ENCODE measurements around the gene ARHGEF10L.
A peak's percentile ranks its signal among the peaks of the same experiment; 100 is the strongest.

Gene ARHGEF10L

DNA sequence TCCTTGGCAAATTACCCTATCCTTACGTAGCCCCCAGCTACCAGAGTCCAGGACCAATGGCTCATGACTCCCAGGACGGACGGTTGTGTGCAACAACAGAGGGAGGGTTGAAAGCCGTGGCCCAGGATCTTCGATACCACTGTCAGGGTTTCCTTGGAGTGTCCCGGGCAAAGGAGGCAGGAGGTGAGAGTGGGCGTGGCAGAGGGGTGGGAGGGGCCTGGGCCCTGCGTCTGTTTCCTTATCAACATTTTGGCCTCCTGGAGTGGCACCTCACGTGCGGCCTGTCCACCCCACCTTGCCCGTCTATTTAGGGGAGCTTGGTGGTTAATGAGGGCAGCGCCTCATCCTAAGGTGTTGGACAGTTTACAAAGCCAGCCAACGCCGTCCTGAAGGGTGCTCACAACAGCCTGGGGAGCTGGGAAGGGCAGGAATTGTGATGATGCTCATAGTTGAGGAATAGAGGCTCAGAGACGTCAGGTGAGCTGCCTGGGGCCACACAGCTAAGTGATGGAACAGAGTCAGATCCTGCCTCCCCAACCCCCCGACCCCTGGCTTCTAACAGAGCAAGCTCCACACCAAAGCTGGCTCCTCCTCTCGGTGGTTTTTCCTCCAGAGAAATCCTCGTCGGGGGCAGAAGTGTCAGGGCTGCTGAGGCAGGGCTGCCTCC is 17.4 kb upstream of the ARHGEF10L start:
- no peak for DNase-seq

DNA sequence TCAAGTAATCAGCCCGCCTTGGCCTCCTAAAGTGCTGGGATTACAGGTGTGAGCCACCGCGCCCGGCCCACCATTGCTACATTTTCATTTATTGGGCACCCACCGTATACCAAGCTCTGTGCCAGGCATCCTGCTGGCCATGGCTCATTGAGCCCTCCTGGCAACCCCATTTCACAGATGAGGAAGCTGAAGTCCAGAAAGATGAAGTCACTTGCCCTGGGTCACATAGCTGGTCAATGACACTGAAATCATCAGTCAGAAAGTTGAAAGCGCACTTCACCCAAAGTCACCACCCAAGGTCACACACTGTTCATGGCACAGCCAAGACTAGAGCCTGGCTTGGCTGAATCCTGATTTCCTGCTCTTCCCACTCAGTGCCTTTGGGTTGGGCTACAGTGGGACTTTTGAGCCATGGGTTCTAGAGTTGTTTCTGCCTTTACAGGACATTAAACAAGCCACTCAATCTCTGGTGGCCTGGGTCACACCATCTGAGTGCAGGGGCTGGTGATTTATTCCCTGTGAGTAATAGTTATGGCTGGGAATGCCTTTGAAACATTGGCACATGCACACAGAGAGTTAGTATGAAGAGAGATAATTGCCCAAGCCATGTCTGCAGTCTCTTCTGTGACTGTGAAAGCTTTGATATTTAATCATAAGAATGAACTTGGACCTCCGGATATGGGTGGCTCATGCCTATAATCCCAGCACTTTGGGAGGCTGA is 16.0 kb upstream of the ARHGEF10L start:
- no peak for DNase-seq

DNA sequence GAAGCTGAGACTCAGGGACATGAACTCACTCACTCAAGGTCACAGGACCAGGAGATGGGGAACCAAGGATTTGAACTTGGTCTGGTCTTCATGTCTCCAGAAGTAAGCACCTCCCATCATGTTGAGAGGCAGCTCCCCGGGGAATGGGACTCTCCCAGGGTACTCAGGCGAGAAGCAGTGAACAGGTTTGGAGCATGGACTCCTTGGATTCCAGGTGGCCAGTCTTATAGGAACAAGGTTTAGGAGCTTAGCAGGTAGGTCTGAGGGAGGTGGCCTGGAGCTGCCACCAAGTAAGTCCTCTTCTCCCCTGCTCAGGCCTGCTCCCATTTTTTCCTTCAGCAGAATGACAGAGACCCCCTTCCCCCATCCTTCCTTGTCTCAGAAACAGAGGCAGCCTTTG is 14.9 kb upstream of the ARHGEF10L start:
- no peak for DNase-seq

DNA sequence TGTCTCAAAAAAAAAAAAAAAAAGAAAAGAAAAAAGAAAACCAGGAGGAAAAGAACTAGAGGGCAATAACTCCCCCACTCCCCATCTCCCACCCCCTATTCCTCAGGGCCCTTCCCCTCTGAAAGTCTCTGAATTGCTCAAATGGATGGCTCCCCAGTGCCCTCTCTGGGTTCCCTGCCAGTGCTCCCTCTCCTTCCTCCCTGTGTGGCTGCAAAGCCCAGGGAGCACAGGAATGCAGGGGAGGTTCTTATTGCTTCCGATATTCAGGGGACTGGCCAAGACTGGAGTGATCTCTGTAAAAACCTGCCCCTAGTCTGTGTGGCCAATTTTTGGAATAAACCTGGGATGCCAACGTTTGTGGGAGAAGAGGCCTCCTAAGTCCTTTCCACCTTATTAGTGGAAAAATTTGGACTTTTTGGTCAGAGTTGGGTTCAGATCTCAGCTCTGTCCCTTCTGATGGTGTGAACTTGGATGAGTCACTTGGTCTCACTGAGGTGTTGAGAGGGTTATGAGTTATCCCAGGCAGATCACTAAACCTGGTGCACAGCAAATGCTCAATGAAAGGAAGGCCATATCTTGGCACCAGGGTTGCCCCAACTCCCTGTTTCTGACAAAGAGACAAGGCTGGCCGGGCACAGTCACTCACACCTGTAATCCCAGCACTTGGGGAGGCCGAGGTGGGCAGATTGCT is 13.4 kb upstream of the ARHGEF10L start:
- no peak for DNase-seq

DNA sequence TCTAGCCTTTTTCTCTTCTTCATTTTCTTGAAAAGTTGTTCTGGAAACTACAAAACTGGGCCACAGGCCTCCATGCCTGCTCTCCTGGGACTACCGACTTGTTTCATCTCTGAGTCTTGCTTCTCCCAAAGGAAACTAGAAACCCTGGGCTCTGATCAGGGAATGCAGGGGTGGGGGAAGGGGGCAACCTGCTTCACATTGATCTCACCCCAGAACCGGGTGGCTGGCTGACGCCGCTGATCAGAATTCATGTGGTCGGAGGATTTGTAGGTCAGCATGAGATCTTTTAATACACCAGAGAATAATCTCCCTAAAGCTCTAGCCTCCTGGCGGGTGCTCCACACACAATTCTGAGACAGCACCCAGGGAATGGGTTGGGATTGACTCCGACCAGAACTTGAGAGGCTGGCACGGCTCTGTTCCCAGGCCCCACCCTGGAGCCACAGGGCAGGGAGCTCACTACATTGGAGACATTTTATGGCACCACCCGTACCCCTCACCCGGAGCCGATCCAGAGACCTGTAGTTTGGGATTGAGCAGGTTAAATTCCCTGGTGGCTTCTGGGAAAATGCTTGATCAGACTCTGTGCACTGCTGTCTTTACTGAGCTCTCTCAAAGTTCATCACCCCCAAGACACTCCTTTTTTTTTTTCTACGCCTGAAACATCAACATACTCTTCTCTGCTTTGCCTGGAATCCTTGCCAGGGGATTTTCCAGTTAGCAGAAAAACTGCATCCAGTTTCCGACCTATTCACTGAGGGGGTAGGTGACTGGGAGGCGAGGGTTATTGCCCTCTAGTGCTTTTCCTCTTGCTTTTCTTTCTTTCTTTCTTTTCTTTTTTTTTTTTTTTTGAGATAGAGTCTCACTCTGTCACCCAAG is 12.2 kb upstream of the ARHGEF10L start:
- DNase-seq, result no peak

DNA sequence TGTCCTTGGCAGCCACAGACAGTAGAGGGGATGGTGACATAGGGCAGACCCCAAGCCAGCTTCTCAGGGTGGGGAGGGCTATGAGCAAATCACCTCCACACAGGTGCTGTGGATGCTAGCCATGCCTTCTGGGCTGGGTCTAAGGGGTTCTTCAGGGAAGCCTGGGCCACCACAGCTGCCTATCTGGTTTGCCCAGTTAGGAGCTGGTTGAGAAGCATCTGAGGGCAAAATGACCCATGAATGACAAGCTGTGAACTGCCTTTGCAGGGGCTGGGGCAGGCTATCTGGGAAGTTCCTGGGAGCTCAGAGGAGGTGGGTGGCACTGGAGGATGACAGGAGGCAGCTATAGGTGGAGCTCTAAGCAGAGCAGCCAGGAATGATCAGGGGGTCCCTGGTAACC is 10.1 kb upstream of the ARHGEF10L start:
- DNase-seq, result no peak

DNA sequence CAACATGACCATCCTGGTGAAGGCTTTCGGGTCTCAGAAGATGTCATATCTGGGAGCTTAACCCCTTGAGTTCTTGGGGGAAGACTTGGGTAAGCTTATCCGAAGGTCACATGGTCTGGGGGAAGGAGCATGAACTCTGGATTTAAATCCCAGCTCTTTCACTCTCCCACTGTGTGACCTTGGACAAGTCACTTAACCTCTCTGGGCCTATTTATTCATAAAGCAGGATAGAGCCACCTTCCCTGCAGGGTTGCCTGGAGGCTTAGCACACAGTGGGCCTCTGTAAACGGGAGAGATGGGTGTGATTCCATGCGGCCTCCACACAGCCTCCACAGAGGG is 8.2 kb upstream of the ARHGEF10L start:
- no peak for DNase-seq

DNA sequence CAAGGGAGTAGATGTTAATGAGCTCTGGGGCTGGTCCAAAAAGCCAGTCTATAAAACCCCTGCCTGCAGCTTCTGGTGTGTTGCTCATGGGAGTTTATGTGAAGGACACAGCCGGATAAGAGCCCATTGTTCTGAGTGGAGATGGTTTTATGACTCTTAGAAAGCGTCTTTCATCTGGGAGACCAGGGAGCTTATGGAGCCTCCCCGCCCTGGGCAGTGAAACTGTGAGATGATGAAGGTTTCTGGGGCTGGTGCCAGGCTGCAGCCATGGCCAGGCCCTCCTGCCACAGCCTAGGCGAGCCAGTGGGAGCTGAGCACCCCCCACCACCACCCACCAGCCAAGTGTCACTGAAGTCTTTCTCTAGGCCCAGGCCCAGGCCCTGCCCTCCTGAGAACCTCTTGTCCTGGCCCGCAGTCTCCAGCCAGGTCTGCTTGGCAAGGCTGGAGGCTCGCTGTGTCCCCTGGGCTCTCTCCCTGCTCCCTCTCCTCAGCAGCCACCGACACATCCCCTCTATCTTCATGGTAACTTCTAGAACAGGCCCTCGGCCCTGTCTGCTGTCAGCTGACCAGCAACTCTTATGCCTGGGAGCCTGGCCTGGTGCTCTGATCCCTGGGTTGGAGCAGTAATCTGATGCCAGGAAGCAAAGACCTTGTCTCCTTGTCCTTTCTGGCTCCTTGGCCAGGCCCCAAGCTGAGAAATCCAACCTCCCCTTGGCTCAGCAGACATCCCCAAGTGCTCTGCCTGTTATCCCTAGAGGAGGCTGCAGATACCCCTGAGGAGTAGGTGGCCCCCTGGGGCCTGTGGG is 7.6 kb upstream of the ARHGEF10L start:
- peak; percentile 40 for DNase-seq

DNA sequence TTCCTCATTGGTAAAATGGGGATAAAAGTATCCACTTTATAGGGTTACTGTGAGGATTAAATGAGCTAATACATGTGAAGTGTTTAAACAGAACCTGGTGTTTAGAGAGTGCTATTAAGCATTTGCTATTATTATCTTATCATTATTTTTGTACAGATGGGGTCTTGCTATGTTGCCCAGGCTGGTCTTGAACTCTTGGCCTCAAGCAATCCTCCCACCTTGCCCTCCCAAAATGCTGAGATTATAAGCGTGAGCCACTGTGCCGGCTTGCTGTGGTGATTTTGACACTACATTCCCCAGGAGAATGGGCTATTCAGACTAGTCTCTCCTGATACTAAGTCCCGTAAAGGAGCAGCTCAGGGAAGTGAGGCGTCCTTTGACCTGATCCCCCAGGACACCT is 6.3 kb upstream of the ARHGEF10L start:
- no peak for DNase-seq

DNA sequence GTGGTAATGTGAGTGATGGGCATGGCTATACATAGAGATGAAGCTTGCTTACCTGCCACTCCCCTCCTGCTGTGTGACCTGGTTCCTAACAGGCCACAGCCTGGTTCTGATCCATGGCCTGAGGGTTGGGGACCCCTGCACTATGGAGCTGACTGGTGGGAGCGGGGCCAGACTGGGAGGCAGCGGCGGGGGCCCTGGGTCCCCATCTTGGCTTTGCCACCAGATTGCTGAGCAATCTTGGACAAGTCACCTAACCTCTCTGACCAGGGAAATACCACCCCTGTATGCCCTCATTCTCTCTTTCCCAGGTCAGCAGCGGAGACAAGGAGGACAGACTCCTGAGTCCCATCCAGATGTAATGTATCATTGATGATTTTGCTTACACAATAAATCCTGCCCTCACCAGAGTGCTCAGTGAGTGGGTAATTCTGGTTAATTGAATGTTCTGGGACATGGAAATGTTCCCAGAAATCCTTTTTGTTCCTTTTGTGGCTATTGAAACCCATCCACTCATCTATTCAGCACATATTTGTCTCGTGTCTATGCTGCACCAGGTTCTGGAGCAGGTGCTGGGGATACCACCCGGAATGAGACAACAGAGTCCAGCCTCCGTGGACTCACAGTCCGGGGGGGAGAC is 4.1 kb upstream of the ARHGEF10L start:
- no peak for DNase-seq

DNA sequence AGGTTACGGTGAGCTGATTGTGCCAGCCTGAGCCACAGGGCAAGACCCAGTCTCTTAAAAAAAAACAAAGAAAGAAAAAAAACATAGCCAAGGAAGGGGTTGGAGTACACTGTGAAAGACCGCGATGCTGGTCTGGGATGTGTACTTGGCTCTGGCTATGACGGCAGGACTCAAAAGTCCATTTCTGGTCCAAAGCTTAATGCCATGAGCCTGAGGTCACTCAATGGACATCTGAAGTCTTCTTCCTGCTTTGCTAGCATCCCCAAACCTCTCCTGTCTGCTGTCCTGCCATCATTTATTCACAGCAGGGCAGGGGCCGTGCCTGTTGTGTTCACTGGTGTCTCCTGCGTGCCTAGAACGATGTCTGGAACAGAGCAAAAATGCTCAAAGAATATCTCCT is 1.5 kb upstream of the ARHGEF10L start:
- no peak for DNase-seq

DNA sequence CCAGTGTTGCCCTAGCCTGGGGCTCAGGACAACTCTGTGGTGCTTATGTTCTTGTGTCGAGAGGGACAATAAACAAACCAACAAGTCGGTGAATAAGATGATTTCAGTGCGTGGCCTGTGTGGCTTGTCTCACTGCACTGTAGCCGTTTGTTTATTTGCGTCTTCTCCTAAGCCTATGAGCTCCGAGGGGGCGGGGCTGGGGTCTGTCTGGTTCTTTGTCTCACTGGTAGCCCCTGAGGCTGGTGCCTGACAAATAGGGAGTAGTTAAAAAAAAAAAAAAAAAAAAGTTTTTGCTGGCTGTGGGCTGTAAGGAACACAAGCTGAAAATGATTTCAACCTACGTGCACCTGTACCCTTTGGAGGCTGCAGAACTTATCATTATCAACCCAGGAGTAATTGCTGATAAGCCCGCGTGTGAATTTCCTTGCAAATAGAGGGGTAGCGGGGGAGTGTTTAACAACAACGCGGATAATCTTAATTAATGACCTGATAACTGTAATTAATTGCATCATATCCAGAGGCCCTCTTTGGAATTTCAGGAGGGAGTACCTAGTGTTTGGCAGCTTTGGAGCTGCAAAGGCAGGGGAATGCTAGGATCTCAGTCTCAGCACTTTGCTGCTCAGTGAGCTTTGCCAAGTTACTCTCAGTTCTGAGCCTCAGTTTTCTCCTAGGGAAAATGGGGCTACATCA is 925 bp upstream of the ARHGEF10L start:
- DNase-seq, result peak; percentile 64

DNA sequence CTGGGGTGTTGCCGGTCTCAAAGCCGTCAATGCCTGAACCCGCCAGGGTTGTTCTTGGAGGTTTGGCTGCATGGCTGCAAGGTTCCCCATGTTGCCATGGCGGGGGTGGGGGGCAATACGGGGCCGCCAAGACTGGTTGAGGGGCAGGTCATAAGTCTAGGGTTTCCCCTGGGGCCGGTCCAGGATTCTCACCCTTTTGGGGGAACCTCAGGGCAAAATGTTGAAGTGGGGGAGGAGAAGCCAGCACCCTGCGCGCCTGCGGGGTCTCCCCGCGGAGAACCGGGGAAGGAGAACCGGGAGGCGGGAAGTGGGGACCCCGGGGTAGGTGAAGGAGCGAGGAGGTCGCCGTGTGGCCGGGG is 401 bp upstream of the ARHGEF10L start:
- DNase-seq, result no peak

DNA sequence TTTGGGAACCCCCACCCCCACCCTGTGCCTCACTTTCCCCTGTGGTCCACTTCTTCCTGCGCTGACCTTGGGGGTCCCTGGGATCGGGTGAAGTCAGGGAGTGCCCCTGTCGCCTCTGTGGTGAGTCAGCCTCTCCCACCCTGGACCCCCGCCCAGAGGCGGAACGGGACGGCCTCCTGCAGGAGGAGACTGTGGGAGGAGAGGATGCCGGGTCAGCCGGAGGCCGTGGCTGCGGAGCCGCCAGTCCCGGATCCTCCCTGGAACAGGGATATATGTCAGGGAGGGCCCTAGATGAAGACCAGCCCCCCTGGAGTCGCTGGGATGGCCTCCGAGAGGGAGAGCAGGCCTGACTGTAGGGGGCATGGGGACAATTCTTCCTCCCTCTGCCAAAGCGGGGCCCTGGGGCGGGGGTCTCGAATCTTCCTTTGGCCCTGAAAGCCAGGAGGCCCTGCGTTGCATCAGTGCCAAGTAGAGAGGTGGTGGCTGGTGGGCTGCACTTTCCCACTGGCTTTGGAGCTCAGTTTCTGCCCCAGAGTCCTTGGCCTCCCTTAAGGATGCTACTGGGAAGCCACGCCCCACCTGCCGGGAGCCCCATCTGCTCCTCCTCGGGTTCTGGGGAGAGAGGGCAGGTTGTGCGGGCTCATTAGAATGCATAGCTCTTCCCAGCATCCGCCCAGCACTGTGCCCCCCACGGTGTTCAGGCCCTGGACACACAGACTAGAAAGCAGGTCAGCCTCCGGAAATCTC is 930 bp downstream of the ARHGEF10L start:
- DNase-seq, result peak; percentile 94

DNA sequence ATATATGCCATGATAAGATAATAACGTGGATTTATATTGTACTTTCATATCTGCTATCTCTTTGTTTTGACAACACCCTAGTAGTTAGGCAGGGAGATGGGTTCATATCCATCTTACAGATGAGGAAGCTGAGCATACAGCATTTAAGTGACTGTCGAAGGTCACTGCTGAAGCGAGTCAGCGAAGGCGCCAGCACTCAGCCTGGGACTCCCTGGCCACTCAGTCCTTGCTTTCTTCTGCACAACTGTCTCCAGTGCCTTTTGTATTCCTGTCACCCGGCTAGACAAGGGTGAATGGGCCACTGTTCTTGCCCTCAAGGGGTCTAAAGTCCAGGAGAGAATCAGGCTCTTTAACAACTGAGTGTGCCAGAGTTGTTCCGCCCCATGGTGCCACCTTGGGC is 3.1 kb downstream of the ARHGEF10L start:
- DNase-seq, result no peak

DNA sequence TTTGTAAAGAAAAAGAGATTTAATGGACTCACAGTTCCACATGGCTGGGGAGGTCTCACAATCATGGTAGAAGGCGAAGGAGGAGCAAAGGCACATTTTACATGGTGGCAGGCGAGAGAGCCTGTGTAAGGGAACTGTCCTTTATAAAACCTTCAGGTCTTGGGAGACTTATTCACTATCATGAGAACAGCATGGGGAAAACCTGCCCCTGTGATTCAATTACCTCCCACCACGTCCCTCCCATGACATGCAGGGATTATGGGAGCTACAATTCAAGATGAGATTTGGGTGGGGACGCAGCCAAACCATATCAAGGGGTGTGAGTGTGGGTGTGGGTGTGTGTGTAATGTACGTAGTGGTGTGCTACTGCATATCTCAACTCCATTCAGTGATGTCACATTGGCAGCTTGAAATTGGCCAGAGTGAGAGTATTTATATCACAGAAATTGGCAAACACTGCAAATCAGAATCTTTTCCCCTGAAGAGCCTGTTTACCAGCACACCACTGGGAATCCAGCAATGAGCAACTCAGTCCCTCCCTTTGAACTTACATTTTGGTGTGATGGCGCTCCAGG is 5.4 kb downstream of the ARHGEF10L start:
- no peak for DNase-seq

DNA sequence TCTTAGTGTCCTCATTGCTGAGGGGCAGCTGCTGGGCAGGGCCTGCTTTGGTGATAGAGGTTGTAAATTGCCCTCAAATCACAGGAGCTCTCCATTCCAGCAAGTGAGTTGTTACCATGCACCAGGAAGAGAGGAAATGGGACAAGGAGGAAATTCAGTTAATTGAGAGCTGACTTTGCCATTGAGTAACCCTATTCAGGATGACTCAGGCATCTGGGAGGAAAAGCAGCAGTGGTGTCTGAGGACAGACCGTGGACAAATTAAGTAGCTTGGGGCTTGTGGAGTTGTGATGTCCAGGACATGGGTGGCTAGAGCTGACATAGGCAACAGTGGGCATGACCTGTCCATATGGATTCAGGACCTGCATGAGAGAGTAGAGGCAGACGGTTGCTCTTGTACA is 5.9 kb downstream of the ARHGEF10L start:
- no peak for DNase-seq

DNA sequence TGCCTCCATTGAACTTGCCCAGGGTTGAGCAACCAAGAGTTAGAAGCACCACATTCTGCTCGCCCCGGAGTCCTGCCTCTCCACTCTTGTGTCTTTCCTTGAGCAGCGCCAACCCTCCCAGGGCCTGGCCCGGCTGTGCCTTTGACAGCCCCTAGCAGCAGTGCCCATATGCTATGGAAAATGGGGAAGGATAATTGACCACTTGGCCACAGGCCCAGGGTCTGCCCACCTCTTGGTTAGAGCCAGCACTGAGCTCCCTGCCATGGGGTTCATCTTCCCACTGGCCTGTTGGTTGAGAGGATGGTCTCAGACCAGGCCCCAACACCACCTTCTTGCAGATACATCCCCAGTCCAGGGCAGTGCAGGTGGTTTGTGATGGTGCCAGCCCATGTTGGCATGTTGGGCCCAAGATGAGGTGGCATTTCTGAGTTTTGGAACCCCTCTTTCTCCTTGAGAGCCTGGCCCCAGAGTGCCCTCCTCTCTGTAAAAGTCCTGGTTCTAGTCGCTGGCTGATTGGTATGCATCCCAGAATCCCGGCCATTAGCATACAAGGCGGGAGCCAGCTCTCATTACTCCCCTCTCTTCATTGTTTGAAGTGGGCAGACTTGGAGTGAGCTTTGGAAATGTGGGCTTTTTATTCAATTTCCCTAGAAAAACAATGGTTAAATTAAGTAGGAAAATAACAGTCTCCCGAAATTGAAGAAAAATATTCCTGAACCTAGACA is 7.6 kb downstream of the ARHGEF10L start:
- no peak for DNase-seq

DNA sequence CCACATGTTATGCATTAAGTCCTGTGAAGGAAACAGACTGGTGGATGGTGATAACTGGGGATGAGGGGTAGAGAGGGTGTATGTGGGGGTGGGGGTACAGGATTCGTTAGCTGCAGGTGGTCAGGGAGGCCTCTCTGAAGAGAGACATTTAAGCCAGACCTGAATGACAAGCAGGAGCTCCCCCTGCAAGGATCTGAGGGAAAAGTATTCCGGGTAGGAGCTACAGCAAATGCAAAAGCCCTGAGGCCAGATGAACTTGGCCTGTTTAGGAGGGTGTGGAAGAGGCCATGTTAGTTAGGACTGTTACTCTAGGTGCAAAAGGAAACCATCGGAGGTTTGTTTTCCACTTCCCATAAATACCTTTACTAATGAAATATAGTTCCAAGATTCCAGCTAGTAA is 9.9 kb downstream of the ARHGEF10L start:
- no peak for DNase-seq
